Stimulated activated CD8-positive, alpha-beta memory T cell treated with anti-CD3 and anti-CD28 coated beads, Interleukin-4, amount 100 ng/mL, for 1 hour (primary cell): ENCODE data around the gene PCDHAC2.

ENCODE experiments used
- DNase-seq, 2 donors: peaks; one replicate each; pipeline ENCODE4 v3.0.0-alpha.2; 2020; ENCODE audit warnings: low read depth in 2 of 2, low spot score in 1 of 2

PCDHAC2 gene

GRCh38 chr5:140988100-140988499 lies 21.8 kb downstream of the PCDHAC2 start:
- DNase-seq: no peak

- no peak for DNase-seq
Observed at GRCh38 chr5:140988608-140989007, 22.3 kb downstream of the PCDHAC2 start.

GRCh38 chr5:140989254-140990020 lies 23.2 kb downstream of the PCDHAC2 start:
- DNase-seq: no peak

- DNase-seq: no peak
Observed at GRCh38 chr5:140992828-140993227, 26.6 kb downstream of the PCDHAC2 start.

- no peak for DNase-seq
Observed at GRCh38 chr5:140996060-140996459, 29.8 kb downstream of the PCDHAC2 start.

- no peak for DNase-seq
Observed at GRCh38 chr5:140998921-140999410, 32.7 kb downstream of the PCDHAC2 start.

GRCh38 chr5:141001446-141001843 lies 35.2 kb downstream of the PCDHAC2 start:
- no peak for DNase-seq

GRCh38 chr5:141001844-141002604 lies 35.7 kb downstream of the PCDHAC2 start:
- DNase-seq: no peak

GRCh38 chr5:141002605-141002965 lies 36.3 kb downstream of the PCDHAC2 start:
- DNase-seq: no peak

- DNase-seq: no peak
Observed at GRCh38 chr5:141003031-141003430, 36.8 kb downstream of the PCDHAC2 start.

- no peak for DNase-seq
Observed at GRCh38 chr5:141003791-141004611, 37.7 kb downstream of the PCDHAC2 start.

- no peak for DNase-seq
Observed at GRCh38 chr5:141007791-141008190, 41.5 kb downstream of the PCDHAC2 start.

- no peak for DNase-seq
Observed at GRCh38 chr5:141010047-141010793, 43.9 kb downstream of the PCDHAC2 start.

GRCh38 chr5:141017943-141018342 lies 51.7 kb downstream of the PCDHAC2 start:
- DNase-seq: no peak
